ENCODE data around the gene NEXN. TPM values are rescaled to one million over a fixed set of nuclear protein-coding genes. Genes with fewer than 3 reads are reported as not detected.

Gene NEXN
- polyA plus RNA-seq, 1 of the 3 experiments (the other 2 are of a cell fraction) = 3.6 TPM

DNA sequence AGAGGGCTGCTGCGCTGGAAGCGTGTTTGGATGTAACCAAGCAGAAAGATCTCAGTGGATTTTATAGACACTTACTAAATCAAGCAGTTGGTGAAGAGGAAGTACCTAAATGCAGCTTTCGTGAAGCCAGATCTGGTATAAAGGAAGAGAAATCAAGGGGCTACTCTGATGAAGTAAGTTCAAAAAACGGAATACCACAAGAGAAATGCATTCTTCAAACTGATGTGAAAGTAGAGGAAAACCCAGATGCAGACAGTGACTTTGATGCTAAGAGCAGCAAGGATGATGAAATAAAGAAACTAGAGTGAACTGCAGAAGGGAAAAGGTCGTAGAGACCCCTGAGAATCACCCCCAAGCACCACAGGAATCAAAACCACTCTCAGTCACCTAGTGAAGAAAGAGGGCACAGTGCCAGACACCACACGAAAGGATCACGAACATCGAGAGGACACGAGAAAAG is 40.8 kb upstream of the NEXN start:
- WGBS (ENCODE audit: low lambda C conversion rate) = 85% methylated on average over 9 of the region's 9 CpGs
- Histone ChIP-seq H4K20me1 (ENCODE audit: insufficient read depth) (no peaks in the 10 kb centered on the region), H3K4me3 (ENCODE audit: low read depth in 2 of 2, low read length in 1 of 2) (no peak overlapping the region), H3K4me1 (ENCODE audit: control insufficient read depth in 1 of 2, insufficient read depth in 2 of 2, low read depth in 1 of 2, low read length in 1 of 2) (no peaks in the 10 kb centered on the region), H2AFZ (ENCODE audit: low read depth) (no peak overlapping the region), H3K9ac (no peak overlapping the region), H3K9me3 (no peaks in the 10 kb centered on the region), H3K27ac (ENCODE audit: low read depth in 2 of 2, low read length in 1 of 2) (no peak overlapping the region), H3K79me2 (ENCODE audit: insufficient read depth) (no peaks in the 10 kb centered on the region; the same call in 1 of the 2 replicates), H3F3A (replicated peaks; ENCODE audit: insufficient read depth) (no peaks in the 10 kb centered on the region), H3K4me2 (no peak overlapping the region), H3K27me3 (ENCODE audit: insufficient read depth) (no peaks in the 10 kb centered on the region), H3K9me2 (no peaks in the 10 kb centered on the region), H3K36me3 (replicated peaks in 1 of 2; ENCODE audit: control insufficient read depth in 1 of 2, insufficient read depth in 2 of 2, low read length in 1 of 2) (peaks cover 10 to 37% of the 10 kb centered on the region in 2 experiments)
- TF ChIP-seq RFX5 (IDR thresholded peaks at IDR 0.05; ENCODE audit: low read length) (no peak), SIN3A (IDR thresholded peaks at IDR 0.05; ENCODE audit: borderline replicate concordance, low read depth, low read length) (no peak), EP300 (IDR thresholded peaks at IDR 0.05; ENCODE audit: borderline replicate concordance in 1 of 2, low read depth in 1 of 2, low read length in 1 of 2) (no peak), GABPA (IDR thresholded peaks at IDR 0.05; ENCODE audit: low read depth) (no peak), CHD2 (IDR thresholded peaks at IDR 0.05; ENCODE audit: low read length, partially characterized antibody) (no peak), FOXM1 (IDR thresholded peaks at IDR 0.05; ENCODE audit: low read depth) (no peak), MEF2A (IDR thresholded peaks at IDR 0.05; ENCODE audit: borderline replicate concordance, low read depth) (no peak), ELF1 (IDR thresholded peaks at IDR 0.05) (no peak), RCOR1 (IDR thresholded peaks at IDR 0.05; ENCODE audit: low read length) (no peak), TCF12 (IDR thresholded peaks at IDR 0.05) (no peak), RXRA (IDR thresholded peaks at IDR 0.05; ENCODE audit: borderline replicate concordance, low read depth) (no peak), GATA2 (CRISPR knock-in tag; IDR thresholded peaks at IDR 0.05) (no peak), NFIC (IDR thresholded peaks at IDR 0.05; ENCODE audit: borderline replicate concordance) (no peak)
- TF ChIP-seq, protein P1, sequence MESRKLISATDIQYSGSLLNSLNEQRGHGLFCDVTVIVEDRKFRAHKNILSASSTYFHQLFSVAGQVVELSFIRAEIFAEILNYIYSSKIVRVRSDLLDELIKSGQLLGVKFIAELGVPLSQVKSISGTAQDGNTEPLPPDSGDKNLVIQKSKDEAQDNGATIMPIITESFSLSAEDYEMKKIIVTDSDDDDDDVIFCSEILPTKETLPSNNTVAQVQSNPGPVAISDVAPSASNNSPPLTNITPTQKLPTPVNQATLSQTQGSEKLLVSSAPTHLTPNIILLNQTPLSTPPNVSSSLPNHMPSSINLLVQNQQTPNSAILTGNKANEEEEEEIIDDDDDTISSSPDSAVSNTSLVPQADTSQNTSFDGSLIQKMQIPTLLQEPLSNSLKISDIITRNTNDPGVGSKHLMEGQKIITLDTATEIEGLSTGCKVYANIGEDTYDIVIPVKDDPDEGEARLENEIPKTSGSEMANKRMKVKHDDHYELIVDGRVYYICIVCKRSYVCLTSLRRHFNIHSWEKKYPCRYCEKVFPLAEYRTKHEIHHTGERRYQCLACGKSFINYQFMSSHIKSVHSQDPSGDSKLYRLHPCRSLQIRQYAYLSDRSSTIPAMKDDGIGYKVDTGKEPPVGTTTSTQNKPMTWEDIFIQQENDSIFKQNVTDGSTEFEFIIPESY (IDR thresholded peaks at IDR 0.05; ENCODE audit: borderline replicate concordance, low read depth) = no peak
- TF ChIP-seq, protein P2, sequence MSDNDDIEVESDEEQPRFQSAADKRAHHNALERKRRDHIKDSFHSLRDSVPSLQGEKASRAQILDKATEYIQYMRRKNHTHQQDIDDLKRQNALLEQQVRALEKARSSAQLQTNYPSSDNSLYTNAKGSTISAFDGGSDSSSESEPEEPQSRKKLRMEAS (IDR thresholded peaks at IDR 0.05; ENCODE audit: low read depth) = no peak
- TF ChIP-seq, protein P3, sequence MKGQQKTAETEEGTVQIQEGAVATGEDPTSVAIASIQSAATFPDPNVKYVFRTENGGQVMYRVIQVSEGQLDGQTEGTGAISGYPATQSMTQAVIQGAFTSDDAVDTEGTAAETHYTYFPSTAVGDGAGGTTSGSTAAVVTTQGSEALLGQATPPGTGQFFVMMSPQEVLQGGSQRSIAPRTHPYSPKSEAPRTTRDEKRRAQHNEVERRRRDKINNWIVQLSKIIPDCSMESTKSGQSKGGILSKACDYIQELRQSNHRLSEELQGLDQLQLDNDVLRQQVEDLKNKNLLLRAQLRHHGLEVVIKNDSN (IDR thresholded peaks at IDR 0.05; ENCODE audit: borderline replicate concordance, low read depth) = no peak
- TF ChIP-seq, protein P4, sequence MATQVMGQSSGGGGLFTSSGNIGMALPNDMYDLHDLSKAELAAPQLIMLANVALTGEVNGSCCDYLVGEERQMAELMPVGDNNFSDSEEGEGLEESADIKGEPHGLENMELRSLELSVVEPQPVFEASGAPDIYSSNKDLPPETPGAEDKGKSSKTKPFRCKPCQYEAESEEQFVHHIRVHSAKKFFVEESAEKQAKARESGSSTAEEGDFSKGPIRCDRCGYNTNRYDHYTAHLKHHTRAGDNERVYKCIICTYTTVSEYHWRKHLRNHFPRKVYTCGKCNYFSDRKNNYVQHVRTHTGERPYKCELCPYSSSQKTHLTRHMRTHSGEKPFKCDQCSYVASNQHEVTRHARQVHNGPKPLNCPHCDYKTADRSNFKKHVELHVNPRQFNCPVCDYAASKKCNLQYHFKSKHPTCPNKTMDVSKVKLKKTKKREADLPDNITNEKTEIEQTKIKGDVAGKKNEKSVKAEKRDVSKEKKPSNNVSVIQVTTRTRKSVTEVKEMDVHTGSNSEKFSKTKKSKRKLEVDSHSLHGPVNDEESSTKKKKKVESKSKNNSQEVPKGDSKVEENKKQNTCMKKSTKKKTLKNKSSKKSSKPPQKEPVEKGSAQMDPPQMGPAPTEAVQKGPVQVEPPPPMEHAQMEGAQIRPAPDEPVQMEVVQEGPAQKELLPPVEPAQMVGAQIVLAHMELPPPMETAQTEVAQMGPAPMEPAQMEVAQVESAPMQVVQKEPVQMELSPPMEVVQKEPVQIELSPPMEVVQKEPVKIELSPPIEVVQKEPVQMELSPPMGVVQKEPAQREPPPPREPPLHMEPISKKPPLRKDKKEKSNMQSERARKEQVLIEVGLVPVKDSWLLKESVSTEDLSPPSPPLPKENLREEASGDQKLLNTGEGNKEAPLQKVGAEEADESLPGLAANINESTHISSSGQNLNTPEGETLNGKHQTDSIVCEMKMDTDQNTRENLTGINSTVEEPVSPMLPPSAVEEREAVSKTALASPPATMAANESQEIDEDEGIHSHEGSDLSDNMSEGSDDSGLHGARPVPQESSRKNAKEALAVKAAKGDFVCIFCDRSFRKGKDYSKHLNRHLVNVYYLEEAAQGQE (IDR thresholded peaks at IDR 0.05; ENCODE audit: low read depth, low read length) = no peak
- TF ChIP-seq, protein P5, sequence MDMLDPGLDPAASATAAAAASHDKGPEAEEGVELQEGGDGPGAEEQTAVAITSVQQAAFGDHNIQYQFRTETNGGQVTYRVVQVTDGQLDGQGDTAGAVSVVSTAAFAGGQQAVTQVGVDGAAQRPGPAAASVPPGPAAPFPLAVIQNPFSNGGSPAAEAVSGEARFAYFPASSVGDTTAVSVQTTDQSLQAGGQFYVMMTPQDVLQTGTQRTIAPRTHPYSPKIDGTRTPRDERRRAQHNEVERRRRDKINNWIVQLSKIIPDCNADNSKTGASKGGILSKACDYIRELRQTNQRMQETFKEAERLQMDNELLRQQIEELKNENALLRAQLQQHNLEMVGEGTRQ (IDR thresholded peaks at IDR 0.05; ENCODE audit: borderline replicate concordance, low read depth, low read length) = no peak
- TF ChIP-seq, protein P6, sequence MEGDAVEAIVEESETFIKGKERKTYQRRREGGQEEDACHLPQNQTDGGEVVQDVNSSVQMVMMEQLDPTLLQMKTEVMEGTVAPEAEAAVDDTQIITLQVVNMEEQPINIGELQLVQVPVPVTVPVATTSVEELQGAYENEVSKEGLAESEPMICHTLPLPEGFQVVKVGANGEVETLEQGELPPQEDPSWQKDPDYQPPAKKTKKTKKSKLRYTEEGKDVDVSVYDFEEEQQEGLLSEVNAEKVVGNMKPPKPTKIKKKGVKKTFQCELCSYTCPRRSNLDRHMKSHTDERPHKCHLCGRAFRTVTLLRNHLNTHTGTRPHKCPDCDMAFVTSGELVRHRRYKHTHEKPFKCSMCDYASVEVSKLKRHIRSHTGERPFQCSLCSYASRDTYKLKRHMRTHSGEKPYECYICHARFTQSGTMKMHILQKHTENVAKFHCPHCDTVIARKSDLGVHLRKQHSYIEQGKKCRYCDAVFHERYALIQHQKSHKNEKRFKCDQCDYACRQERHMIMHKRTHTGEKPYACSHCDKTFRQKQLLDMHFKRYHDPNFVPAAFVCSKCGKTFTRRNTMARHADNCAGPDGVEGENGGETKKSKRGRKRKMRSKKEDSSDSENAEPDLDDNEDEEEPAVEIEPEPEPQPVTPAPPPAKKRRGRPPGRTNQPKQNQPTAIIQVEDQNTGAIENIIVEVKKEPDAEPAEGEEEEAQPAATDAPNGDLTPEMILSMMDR (IDR thresholded peaks at IDR 0.05) = no peak
- TF ChIP-seq, protein P7, sequence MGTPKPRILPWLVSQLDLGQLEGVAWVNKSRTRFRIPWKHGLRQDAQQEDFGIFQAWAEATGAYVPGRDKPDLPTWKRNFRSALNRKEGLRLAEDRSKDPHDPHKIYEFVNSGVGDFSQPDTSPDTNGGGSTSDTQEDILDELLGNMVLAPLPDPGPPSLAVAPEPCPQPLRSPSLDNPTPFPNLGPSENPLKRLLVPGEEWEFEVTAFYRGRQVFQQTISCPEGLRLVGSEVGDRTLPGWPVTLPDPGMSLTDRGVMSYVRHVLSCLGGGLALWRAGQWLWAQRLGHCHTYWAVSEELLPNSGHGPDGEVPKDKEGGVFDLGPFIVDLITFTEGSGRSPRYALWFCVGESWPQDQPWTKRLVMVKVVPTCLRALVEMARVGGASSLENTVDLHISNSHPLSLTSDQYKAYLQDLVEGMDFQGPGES (IDR thresholded peaks at IDR 0.05; ENCODE audit: low read depth, low read length) = no peak
- CTCF ChIA-PET = interaction anchor here (1.4 kb wide), 1 partner anchor 91 kb away, joined by 3 read pairs; no protein-coding TSS in a partner anchor
- POLR2A ChIA-PET = no interaction called here
- no peak for DNase-seq
